ENCODE data around the gene TM9SF1. TPM values are rescaled to one million over a fixed set of nuclear protein-coding genes. Genes with fewer than 3 reads are reported as not detected.

Gene TM9SF1
- total RNA-seq, 4 donors from 2014 or later = 27.0 to 44.6 (median 43.8) TPM

DNA sequence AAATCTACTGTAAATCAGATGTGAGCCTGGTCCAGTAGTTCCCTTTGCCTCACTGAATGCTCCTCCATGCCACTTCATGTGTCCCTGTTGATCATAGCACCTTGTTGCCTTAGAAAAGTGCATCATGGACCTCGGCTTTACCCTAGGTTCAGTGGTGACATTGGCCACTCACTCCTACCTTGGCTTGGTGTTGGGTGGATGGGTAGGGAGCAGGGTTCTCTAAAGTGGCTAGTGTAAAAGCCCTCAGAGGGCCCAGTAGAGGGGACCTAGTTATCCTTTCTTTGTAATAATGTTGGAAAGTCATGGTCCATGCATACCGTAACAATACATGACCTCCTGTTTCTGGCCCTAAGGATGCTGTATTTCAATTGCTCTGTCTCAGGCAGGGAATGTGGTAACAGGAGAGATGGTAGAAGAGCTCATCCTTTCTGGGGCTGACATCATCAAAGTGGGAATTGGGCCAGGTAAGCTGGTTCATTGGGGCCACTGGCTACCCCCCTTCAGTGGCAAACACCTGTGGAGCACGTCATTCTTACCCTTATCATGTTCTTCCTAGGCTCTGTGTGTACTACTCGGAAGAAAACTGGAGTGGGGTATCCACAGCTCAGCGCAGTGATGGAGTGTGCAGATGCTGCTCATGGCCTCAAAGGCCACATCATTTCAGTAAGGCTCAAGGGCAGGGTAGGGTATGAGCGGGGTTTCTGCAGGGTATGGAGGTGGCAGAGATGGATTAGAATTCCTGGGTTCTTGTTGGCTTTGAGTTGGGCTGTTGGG lies 41.6 kb upstream of the TM9SF1 start:
- TF ChIP-seq, protein P1, sequence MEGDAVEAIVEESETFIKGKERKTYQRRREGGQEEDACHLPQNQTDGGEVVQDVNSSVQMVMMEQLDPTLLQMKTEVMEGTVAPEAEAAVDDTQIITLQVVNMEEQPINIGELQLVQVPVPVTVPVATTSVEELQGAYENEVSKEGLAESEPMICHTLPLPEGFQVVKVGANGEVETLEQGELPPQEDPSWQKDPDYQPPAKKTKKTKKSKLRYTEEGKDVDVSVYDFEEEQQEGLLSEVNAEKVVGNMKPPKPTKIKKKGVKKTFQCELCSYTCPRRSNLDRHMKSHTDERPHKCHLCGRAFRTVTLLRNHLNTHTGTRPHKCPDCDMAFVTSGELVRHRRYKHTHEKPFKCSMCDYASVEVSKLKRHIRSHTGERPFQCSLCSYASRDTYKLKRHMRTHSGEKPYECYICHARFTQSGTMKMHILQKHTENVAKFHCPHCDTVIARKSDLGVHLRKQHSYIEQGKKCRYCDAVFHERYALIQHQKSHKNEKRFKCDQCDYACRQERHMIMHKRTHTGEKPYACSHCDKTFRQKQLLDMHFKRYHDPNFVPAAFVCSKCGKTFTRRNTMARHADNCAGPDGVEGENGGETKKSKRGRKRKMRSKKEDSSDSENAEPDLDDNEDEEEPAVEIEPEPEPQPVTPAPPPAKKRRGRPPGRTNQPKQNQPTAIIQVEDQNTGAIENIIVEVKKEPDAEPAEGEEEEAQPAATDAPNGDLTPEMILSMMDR (IDR thresholded peaks at IDR 0.05) = no peak
- TF ChIP-seq EP300 (IDR thresholded peaks at IDR 0.05) = no peak
- TF ChIP-seq POLR2A (IDR thresholded peaks at IDR 0.05; ENCODE audit: low read depth) = no peak
- TF ChIP-seq POLR2AphosphoS5 (IDR thresholded peaks at IDR 0.05) = no peak
- H3K27me3 ChIP-seq = no peaks in the 10 kb centered on the region
- H3K4me3 ChIP-seq = no peak overlapping the region
- H3K4me1 ChIP-seq = peaks cover 54 to 78% (median 63%) of the 10 kb centered on the region in 4 donors
- peaks cover 51 to 76% (median 62%) of the 10 kb centered on the region in 4 donors for H3K36me3 ChIP-seq
- intact Hi-C loops (cut with DNase I) = no loop called here
- H3K27ac ChIP-seq (replicated peaks in 1 of 4) = peak overlapping the region in 1 of 4 donors; percentile 48
- DNase-seq (ENCODE audit: extremely low spot score) = no peak
- H3K9me3 ChIP-seq = no peaks in the 10 kb centered on the region
- WGBS = 90% methylated on average over 6 of the region's 6 CpGs

DNA sequence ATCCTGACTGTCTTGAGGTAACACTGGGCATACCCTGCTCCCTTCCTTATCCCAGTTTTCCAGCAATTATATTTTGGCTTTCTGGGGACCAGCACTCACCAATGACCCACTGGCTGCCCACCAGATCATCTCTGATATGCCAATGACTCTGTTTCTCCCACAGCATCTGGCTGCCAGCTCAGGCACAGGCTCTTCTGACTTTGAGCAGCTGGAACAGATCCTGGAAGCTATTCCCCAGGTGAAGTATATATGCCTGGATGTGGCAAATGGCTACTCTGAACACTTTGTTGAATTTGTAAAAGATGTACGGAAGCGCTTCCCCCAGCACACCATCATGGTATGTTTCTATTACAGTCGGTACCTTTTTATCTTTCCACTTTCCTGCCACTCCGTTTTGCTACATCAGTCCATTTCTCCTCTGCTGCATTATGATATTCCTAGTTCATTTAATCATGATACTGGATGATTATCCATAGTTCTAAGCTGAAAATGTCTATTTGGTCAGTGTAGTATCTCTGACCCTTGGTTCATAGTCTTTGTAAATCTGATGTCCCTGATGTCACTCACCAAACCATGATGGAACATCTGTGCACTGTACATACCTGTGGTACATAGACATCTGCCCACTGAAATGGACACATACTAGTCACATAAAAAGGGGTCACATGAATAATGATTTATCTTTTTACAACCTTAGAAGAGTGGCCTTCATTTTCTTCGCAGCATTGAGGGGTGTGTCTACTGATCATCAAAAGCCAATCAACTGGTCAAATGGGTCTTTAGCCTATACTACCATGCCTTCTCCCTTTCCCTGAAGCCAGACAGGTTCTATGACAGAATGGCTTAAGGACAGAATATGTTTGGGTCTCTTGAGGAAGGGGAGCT lies 40.8 kb upstream of the TM9SF1 start:
- intact Hi-C loops (cut with DNase I) = no loop called here
- H3K27ac ChIP-seq (replicated peaks in 1 of 4) = peak overlapping the region in 1 of 4 donors; percentile 94
- WGBS = 90% methylated on average over 5 of the region's 5 CpGs
- peaks cover 54 to 78% (median 61%) of the 10 kb centered on the region in 4 donors for H3K4me1 ChIP-seq
- no peaks in the 10 kb centered on the region for H3K27me3 ChIP-seq
- no peak overlapping the region for H3K4me3 ChIP-seq
- no peak for TF ChIP-seq POLR2A (IDR thresholded peaks at IDR 0.05; ENCODE audit: low read depth)
- no peak for TF ChIP-seq EP300 (IDR thresholded peaks at IDR 0.05)
- TF ChIP-seq, protein P1 (IDR thresholded peaks at IDR 0.05) = no peak
- no peak for TF ChIP-seq POLR2AphosphoS5 (IDR thresholded peaks at IDR 0.05)
- H3K9me3 ChIP-seq = no peaks in the 10 kb centered on the region
- no peak for DNase-seq (ENCODE audit: extremely low spot score)
- H3K36me3 ChIP-seq = peaks cover 51 to 71% (median 61%) of the 10 kb centered on the region in 4 donors

DNA sequence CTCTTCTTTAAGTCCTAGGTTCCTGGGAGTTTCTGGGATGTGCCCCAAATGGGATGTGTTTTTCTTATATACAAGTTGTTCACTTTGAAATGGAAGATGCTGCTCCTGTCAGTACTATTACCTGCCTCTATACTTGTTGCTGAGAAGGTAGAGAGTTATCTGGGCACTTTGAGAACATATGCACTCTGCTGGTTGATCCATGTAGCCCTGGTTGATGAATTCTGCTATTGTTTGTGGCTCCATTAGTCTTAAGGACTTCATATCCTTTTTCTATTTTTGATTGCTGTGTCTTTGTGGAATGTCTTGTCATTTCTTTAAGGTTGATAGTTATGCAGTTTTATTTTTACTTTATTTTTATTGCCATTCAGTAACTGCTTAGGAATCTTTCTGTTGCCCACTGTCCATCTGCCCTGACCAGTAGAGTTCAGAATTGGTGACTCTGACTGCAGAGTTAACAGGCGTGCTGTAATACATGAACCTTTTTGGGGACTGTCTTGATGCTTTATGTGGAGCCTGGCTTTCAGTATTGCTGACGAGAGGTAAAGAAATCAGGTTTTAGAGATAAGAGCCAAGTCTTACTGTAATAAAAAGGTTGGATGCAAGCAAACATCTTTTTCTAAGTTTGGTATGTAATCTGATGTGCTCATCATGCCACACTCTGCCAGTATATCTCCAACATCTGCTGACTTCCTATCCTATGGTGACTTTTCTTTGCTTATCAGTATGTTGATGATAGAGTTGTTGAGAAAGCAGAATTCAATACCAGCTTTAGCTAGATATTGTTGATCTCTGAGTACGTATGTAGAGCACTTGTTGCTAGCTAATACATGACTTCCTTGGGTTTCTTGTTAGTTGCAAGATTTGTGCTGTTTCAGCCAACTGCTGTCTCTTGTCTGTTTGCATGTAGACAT lies 39.1 kb upstream of the TM9SF1 start:
- Histone ChIP-seq H3K9me3 (no peaks in the 10 kb centered on the region), H3K4me1 (peaks cover 44 to 67% (median 51%) of the 10 kb centered on the region in 4 donors), H3K36me3 (peaks cover 37 to 54% (median 44%) of the 10 kb centered on the region in 4 donors), H3K27ac (replicated peaks in 1 of 4) (peak overlapping the region in 3 of 4 donors; percentile 18 to 94 (median 86)), H3K4me3 (no peak overlapping the region), H3K27me3 (no peaks in the 10 kb centered on the region)
- 88% methylated on average over 3 of the region's 3 CpGs for WGBS
- no peak for TF ChIP-seq POLR2A (IDR thresholded peaks at IDR 0.05; ENCODE audit: low read depth)
- TF ChIP-seq, protein P1 (IDR thresholded peaks at IDR 0.05) = no peak
- no peak for TF ChIP-seq POLR2AphosphoS5 (IDR thresholded peaks at IDR 0.05)
- no peak for TF ChIP-seq EP300 (IDR thresholded peaks at IDR 0.05)
- DNase-seq (ENCODE audit: extremely low spot score) = no peak
- intact Hi-C loops (cut with DNase I) = no loop called here

DNA sequence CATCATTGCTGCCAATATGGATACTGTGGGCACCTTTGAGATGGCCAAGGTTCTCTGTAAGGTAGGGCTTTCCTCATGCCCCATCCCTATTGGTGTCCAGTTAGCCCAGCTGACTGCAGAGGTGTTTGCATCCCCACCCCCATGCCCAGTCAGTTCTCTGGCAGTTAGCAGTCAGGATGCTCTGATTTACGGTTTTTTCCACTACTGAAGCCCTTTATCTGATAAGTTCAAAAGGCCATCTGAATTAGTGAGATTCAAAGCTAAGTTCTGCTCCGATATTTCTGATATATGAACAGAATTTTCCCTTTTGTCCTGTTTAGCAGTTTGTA lies 38.3 kb upstream of the TM9SF1 start:
- H3K36me3 ChIP-seq = peaks cover 28 to 46% (median 36%) of the 10 kb centered on the region in 4 donors
- intact Hi-C loops (cut with DNase I) = no loop called here
- H3K4me3 ChIP-seq = peak overlapping the region; percentile 89 to 97 (median 92)
- TF ChIP-seq POLR2A (IDR thresholded peaks at IDR 0.05; ENCODE audit: low read depth) (no peak), POLR2AphosphoS5 (IDR thresholded peaks at IDR 0.05) (no peak), EP300 (IDR thresholded peaks at IDR 0.05) (no peak)
- TF ChIP-seq, protein P1 (IDR thresholded peaks at IDR 0.05) = no peak
- H3K27me3 ChIP-seq = no peaks in the 10 kb centered on the region
- H3K9me3 ChIP-seq = no peaks in the 10 kb centered on the region
- no peak for DNase-seq (ENCODE audit: extremely low spot score)
- WGBS = 84% methylated on average over 2 of the region's 2 CpGs
- peak overlapping the region; percentile 86 to 94 (median 92) for H3K27ac ChIP-seq (replicated peaks in 1 of 4)
- H3K4me1 ChIP-seq = peaks cover 36 to 58% (median 44%) of the 10 kb centered on the region in 4 donors

All from esophagus muscularis mucosa (tissue), 4 donors.